ENCODE results near the gene VAV1. TPM values are rescaled to one million over a fixed set of nuclear protein-coding genes. Genes with fewer than 3 reads are reported as not detected.

The VAV1 gene
- total and polyA plus RNA-seq, 2 of the 8 experiments (the other 6 are each of a cell fraction or from before 2014, with no cell fraction given), result 0.21 to 0.22 TPM

DNA sequence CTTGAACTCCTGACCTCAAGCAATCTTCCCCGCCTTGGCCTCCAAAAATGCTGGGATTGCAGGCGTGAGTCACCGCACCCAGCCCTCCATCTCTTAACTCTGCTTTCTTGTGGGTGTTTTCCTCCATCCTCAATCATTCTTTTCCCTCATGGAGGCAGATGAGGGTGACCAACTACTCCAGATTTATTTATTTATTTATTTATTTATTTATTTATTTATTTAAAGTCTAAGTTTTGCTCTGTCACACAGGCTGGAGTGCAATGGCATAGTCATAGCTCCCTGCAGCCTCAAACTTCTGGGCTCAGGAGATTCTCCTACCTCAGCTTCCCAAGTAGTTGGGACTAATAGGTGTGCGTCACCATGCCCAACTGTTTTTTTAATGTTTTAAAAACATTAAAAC is 14.9 kb downstream of the VAV1 start:
- Histone ChIP-seq H3K36me3 (ENCODE audit: control insufficient read depth in 2 of 4, insufficient read depth in 4 of 4, low read length in 3 of 4) (no peaks in the 10 kb centered on the region), H3K18ac (ENCODE audit: extremely low read depth, low read length) (no peak overlapping the region), H3K9ac (replicated peaks in 1 of 4; ENCODE audit: extremely low read depth in 1 of 4, low read depth in 3 of 4, low read length in 3 of 4) (no peak overlapping the region), H2BK120ac (replicated peaks; ENCODE audit: low read depth, low read length) (no peak overlapping the region), H2BK20ac (ENCODE audit: low read length) (no peak overlapping the region), H4K5ac (ENCODE audit: insufficient read length, low read depth, low read length) (no peak overlapping the region), H4K20me1 (replicated peaks in 1 of 2; ENCODE audit: control insufficient read depth in 1 of 2, insufficient read depth in 2 of 2, low read length in 2 of 2) (no peaks in the 10 kb centered on the region), H3K27me3 (replicated peaks in 1 of 4; ENCODE audit: control insufficient read depth in 3 of 4, extremely low read depth in 1 of 4, insufficient read depth in 3 of 4, low read length in 3 of 4) (no peaks in the 10 kb centered on the region), H3K79me1 (ENCODE audit: low read depth, low read length) (no peaks in the 10 kb centered on the region), H3K23me2 (ENCODE audit: low read depth, low read length) (no peaks in the 10 kb centered on the region), H3K23ac (ENCODE audit: insufficient read length) (no peak overlapping the region), H3K9me3 (ENCODE audit: insufficient read depth in 2 of 2, low read depth in 1 of 2, low read length in 1 of 2) (peaks cover 24 to 45% of the 10 kb centered on the region in 2 experiments), H3K4me1 (replicated peaks in 1 of 4; ENCODE audit: control insufficient read depth in 3 of 4, insufficient read depth in 4 of 4, low read length in 3 of 4) (no peaks in the 10 kb centered on the region), H3K4me2 (ENCODE audit: insufficient read depth in 1 of 2, low read depth in 2 of 2, low read length in 2 of 2) (no peak overlapping the region), H2AFZ (ENCODE audit: low read length) (no peak overlapping the region), H3K4me3 (ENCODE audit: extremely low read depth in 1 of 4, insufficient read depth in 2 of 4, low read depth in 3 of 4, low read length in 4 of 4) (no peak overlapping the region), H2BK12ac (ENCODE audit: low read depth, low read length) (no peak overlapping the region), H2BK15ac (ENCODE audit: low read length) (no peak overlapping the region), H2BK5ac (ENCODE audit: low read depth, low read length) (no peak overlapping the region), H3K79me2 (ENCODE audit: control insufficient read depth in 1 of 2, insufficient read depth in 2 of 2, low read length in 2 of 2) (no peaks in the 10 kb centered on the region), H3K27ac (ENCODE audit: low read depth, low read length) (no peak overlapping the region), H3K14ac (ENCODE audit: insufficient read length) (no peak overlapping the region), H3K4ac (replicated peaks; ENCODE audit: insufficient read length, low read depth, low read length) (no peak overlapping the region), H4K8ac (ENCODE audit: extremely low read depth, insufficient read depth, low read length) (no peak overlapping the region), H4K91ac (replicated peaks; ENCODE audit: insufficient read length, low read length) (no peak overlapping the region), H2AK5ac (ENCODE audit: low read depth, low read length) (no peak overlapping the region), H3K56ac (replicated peaks; ENCODE audit: insufficient read length, low read depth, low read length) (no peak overlapping the region)
- FAIRE-seq (no peak), DNase-seq (ENCODE audit: low read depth in 1 of 2, low spot score in 2 of 2) (no peak)
- TF ChIP-seq TCF12 (IDR thresholded peaks at IDR 0.05; ENCODE audit: low read depth, low read length), result no peak
- TF ChIP-seq KDM1A (IDR thresholded peaks at IDR 0.05; ENCODE audit: borderline replicate concordance, low read length), result no peak
- no peak for TF ChIP-seq HDAC6 (IDR thresholded peaks at IDR 0.05; ENCODE audit: low read depth, low read length)
- POLR2A ChIA-PET (ENCODE audit: partially characterized antibody), result interaction anchor here (1.5 kb wide), 1 partner anchor 15 kb away, joined by 3 read pairs; no protein-coding TSS in a partner anchor
- WGBS, 2 experiments (ENCODE audit: extremely low coverage in 1 of 2, insufficient coverage in 1 of 2, insufficient read length in 1 of 2, insufficient replicate concordance in 2 of 2, low coverage in 1 of 2, low lambda C conversion rate in 2 of 2, missing lambda C conversion rate in 1 of 2), result 76% methylated on average over 4 of the region's 4 CpGs; no CpG with 5 or more reads in 1 of the 2 experiments
- CTCF ChIA-PET (ENCODE audit: partially characterized antibody), result no interaction called here

Data from H1 (cell line).